Measurements from ENCODE around the gene MBTPS1.

DNA sequence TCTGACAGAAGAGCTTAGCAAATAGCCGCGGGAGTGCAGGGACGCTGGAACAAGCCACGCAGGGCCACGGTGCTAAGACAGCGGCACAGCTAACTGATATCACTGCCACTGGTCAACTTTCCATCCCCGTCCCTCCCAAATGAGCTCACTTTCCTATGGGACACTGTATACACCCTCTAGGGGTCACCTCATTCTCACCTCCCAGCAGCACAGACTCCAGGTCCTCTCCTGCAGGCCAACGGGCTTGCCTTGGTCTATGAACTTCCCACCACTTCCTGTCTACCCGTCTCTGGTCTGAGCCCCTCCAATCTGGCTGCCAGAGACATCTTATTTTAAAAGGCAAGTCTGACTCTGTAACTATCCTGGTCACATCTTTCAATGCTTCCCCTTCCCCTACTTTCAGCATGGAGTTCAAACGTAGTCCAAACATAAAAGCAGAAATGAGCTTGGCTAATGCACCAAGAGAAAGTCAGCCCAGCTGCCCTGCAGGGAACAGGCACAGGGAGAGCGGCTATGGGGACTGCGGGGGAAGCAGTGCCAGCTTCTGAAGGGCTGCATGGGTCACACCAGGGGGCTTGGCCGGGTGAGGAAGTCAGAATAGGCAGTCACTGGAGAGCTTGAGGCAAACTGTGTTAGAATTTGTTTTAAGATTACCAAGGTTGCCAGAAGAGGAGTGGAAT is 47.8 kb downstream of the MBTPS1 start:
- TF ChIP-seq, protein P1, sequence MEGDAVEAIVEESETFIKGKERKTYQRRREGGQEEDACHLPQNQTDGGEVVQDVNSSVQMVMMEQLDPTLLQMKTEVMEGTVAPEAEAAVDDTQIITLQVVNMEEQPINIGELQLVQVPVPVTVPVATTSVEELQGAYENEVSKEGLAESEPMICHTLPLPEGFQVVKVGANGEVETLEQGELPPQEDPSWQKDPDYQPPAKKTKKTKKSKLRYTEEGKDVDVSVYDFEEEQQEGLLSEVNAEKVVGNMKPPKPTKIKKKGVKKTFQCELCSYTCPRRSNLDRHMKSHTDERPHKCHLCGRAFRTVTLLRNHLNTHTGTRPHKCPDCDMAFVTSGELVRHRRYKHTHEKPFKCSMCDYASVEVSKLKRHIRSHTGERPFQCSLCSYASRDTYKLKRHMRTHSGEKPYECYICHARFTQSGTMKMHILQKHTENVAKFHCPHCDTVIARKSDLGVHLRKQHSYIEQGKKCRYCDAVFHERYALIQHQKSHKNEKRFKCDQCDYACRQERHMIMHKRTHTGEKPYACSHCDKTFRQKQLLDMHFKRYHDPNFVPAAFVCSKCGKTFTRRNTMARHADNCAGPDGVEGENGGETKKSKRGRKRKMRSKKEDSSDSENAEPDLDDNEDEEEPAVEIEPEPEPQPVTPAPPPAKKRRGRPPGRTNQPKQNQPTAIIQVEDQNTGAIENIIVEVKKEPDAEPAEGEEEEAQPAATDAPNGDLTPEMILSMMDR (IDR thresholded peaks at IDR 0.05), result no peak
- TF ChIP-seq POLR2A (IDR thresholded peaks at IDR 0.05), result no peak

All from adrenal gland (tissue), 5 donors.